ENCODE results near the gene NOSIP.

NOSIP gene

GRCh38 chr19:49570997-49571676 lies 9.2 kb downstream of the NOSIP start:
- DNase-seq = peak; percentile 83

DNA sequence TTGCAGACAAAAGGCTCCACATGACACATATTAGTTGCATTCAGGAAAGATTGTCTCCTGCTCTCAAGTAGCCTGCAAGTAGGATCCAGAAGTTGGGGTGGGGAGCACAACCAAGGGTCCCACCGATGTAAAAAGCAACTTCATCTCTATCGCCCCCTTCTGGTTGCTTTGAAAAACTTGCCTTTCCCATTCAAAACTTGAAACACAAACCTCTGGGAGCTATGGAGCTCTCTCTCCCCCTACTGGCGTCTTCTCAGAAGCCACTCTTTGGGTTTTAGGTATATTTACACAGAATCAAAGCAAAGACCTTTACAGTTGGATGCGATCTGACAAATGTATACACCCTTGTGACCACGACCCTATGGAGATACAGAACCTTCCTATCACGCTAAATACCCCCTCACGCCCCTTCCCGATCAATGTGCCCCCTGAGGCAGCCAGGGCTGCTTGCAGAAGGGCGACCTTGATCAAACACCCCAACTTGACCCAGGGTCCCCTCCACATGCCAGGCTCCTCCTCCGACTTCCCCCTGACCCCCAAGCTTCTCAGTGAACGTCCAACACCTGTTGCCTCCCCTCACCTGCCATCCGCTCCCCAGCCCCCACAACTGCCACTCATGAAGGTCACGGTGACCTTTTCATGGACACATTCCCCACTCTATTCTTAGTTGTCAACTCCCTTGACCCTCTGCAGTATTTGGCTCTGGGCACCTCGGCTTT lies 10.1 kb downstream of the NOSIP start:
- peak; percentile 96 for DNase-seq

DNA sequence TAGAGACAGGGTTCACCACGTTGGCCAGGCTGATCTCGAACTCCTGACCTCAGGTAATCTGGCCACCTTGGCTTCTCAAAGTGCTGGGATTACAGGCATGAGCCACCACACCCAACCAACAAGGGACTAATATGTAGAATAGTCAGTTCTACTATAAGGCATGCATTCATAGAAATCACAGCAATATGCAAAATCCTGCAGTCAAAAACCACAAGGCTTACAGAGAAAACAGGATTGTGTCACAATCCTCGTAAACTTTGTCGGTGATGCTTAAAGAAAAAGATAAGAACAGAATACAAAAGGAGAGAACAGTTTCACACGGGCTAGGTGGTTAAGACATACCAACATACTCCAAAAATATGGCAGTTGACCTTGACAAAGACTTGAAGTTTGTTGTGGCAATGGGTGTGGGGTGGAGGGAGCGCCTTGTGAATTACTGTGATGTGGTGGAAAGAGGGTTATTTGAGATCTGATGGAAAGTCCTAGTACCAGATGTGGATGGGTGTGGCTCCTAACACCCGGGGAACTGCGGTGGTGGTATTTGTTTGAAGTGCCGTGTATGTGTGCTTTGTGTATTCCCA lies 12.4 kb downstream of the NOSIP start:
- DNase-seq = no peak

GRCh38 chr19:49566302-49566701 lies 14.1 kb downstream of the NOSIP start:
- no peak for DNase-seq

- DNase-seq = no peak
Observed at GRCh38 chr19:49565261-49565660, 15.1 kb downstream of the NOSIP start.

GRCh38 chr19:49564616-49565045 lies 15.7 kb downstream of the NOSIP start:
- no peak for DNase-seq

DNA sequence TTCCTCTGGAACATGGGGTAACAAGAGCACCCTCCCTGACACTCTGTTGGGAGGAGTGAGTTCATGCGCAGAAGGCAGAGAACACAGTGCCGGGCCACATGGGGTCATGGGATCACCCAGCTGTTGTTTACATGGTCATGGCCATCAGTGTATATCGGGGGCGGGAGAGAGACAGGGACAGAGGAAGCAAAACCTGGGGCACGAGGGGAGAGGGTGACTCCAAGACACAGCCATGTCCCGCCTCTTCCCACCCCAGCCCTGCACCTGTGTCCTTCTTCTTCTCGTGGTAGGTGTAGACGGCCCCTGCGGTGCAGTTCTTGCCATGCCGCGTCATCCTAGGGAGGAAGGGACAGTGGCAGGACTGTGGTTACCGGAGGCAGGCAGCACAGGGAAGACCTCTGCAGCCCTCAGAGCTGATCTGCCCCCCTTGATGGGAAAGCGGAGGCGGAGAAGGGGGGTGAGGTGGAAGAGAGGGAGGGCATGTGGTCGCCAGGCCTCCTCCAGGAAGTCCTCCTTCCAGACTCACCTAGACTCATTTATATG lies 19.9 kb downstream of the NOSIP start:
- no peak for DNase-seq

DNA sequence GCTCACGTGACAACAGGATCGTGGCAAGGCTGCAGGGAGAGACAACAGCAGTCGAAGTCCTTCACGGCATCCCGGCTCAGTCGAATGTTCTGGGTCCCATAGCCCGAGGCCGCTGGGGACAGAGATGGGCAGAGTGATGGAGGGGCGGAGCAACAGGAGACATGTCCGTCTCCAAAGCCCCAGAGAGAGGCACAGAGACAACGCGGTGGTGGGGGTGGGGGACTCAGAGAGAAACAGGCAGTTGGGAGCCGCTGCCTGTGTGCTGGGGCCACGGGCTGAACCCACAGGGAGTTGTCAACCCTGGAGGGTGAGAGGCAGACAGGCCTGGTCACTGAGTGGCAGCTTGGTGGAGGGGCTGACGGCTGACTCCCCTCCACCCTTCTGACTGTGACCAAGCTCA lies 20.4 kb downstream of the NOSIP start:
- DNase-seq = no peak

DNA sequence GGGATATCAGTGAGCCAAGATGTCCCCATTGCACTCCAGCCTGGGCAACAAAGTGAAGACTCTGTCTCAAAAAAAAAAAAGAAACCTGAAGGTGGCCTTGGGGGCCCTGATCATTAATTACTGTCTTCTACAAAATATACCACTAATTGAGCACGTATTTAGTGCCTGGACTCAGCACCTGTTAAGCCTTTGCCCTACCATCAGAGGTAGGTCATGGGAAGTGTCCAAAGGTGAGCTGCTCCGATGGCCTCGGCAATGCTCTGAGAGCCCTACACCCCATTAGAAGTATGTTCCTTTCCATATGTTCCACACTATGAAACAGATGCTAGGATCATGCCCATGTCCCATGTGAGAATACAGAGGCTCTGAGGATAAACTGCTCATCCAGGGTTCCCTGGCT lies 20.9 kb downstream of the NOSIP start:
- no peak for DNase-seq

GRCh38 chr19:49558591-49558990 lies 21.8 kb downstream of the NOSIP start:
- no peak for DNase-seq

DNA sequence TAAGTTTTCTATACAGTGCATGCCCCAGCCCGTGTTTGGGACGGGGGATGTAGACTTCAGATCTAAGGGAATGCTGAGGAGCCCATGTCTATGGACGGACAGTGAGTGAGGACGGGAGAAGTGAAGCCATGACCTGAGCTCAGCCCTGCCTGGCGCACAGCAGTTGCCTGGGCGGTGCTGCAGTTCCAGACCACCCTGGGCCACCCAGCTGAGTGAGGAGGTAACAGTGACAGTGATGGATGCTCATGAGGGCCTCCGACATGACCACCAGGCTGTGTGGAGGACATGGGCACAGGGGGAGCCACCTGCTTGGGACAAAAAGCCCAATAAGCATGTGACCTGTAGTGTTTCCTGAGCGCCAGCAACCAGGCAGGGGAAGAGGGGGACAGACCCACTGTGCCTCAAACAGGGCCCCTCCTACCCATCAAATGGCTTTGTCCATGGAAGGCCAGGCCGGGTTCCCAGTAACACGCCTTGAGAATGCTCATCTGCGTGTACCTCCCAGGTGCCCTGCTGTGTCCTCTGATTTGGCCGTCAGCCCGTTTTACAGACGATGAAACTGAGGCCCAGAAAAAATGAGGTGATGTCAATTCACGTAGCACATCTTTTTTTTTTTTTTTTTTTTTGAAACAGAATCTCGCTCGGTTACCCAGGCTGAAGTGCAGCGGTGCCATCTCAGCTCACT lies 22.6 kb downstream of the NOSIP start:
- no peak for DNase-seq

DNA sequence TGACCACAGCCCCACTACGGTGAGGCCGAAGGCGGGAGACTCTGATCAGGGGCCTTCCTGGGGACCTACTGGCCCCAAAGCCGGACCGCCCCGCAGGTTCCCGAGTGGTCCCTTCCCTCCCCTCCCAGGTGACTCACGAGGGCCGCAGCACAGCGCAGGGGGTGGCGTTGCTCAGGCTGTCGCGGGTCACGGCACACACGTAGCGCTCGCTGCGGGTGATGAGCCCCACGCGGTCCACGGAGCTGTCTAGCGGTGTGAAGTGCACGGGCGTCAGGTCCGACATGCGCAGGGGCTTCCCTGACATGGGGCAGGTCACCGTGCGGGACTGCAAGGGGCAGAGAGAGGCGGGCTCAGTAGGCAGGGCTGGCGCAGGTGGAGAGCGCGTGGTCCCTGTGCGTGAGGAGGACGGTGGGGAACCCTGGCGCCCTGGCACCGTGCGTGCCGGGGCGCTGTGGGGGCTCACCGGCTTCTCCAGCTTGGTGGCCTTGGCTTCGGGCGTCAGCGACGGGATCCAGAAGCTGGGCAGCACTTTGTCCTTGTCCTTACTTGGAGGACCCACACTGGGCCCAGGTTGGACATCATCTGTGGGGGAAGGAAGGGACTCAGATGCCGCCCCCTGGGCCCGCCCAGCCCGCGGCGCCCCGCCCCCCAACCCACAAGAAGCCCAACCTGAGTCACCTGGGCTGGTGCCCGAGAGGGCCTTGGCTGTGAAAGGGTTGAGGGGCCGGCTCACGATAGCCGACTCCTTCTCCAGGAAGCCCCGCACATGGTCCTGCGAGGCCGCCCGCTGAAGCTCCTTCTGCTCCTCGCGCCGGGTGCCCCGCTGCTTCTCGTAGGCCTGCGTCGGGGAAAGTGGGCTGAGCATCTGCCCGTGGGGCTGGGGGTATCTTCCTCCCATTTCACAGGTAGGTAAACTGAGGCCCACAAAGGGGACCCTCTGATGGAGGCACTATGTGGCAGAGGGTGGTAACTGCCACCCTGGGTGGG lies 23.7 kb downstream of the NOSIP start:
- DNase-seq = no peak

- DNase-seq = no peak
Observed at GRCh38 chr19:49555600-49556411, 24.6 kb downstream of the NOSIP start.

- no peak for DNase-seq
Observed at GRCh38 chr19:49554701-49555181, 25.6 kb downstream of the NOSIP start.

- DNase-seq = no peak
Observed at GRCh38 chr19:49553451-49554271, 26.7 kb downstream of the NOSIP start.

DNA sequence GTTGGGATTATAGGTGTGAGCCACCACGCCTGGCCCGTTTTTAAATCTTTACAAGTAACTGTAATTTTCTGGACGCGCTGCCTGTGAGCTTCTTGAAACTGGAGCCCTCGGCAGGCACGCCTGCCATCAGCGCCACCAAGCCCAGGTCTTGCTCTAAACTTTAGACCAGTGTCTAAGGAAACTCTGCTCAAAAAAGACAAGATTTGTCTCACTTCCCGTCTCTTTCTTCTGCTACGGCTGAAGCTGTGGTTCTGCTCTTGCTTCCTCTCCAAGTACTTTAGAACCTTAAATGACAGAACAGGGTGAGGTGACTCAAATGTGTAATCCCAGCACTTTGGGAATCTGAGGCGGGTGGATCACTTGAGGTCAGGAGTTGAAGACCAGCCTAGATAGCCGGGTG lies 27.6 kb downstream of the NOSIP start:
- DNase-seq = no peak

GRCh38 chr19:49551531-49551930 lies 28.8 kb downstream of the NOSIP start:
- DNase-seq = no peak

DNA sequence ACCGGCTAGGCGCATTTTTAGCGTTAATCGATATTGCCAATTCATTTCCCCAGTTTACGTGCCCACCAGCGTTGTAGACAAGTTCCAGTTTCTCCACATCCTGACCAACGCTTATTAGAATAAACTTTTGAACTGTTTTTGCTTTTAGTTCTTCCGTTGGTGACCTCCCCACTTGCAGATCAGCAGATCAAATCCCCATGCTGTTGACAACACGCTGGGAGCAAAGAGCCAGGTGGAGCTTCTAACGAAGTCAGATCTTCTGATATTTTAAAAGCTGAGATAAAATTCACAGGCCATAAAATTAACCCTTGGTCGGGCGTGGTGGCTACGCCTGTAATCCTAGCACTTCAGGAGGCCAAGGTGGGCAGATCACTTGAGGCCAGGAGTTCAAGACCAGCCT lies 31.3 kb downstream of the NOSIP start:
- DNase-seq = no peak

DNA sequence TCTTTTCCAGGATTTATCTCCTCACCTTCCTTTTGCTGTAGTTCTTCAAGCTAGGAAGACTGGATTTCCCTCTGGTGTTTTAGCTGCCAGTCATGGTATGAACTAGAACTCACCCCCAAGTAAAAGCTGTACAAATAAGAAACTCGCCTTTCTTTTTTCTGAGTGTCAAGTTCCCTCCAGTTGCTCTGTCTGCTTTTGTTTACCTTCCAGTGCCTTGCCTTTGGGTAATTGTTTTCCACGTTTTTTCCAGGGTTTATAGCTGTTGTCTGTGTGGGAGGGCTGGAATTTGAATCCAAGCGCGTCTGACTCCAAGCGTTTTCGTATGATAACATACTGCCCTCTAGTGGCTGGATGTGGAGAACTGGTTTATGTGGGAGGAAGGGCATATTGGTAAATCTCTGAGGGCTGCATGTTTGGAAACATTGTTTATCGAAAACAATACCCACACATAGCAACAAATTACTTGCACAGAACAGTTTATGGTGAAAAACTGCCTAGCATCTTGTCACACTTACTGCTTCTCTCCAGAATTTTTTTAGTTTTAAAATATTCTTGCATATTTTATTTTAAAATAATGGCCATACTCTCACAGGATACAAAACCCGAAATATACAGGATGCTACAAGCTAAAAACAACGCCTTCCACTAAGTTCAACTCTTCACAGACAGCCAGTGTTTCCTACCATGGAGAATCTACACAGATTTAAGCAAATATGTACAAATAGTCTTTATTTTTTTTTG lies 33.4 kb downstream of the NOSIP start:
- peak; percentile 88 for DNase-seq
